HG03521 (cell line): ENCODE measurements around the gene CRYGS.

Experiments used
- ATAC-seq: cut with Tn5 transposase; IDR thresholded peaks from one replicate; pipeline ENCODE4 v1.9.1; 2021; ENCODE audit warnings: mild to moderate bottlenecking, moderate library complexity; ENCODE audit not compliant: unreplicated experiment

Gene CRYGS

GRCh38 chr3:186497608-186498007 is 46.6 kb downstream of the CRYGS start:
- no peak for ATAC-seq

- no peak for ATAC-seq
Observed at GRCh38 chr3:186496635-186497034, 47.5 kb downstream of the CRYGS start.

GRCh38 chr3:186496016-186496415 is 48.2 kb downstream of the CRYGS start:
- ATAC-seq = no peak

- ATAC-seq = no peak
Observed at GRCh38 chr3:186493525-186494255, 50.5 kb downstream of the CRYGS start.

GRCh38 chr3:186492385-186492984 is 51.7 kb downstream of the CRYGS start:
- ATAC-seq = no peak

- ATAC-seq = no peak
Observed at GRCh38 chr3:186489507-186489906, 54.7 kb downstream of the CRYGS start.
